Measurements from ENCODE around the gene BTNL3. TPM values are rescaled to one million over a fixed set of nuclear protein-coding genes. Genes with fewer than 3 reads are reported as not detected.

The BTNL3 gene
- total RNA-seq, 1 experiment from 2014 or later, result not detected

DNA sequence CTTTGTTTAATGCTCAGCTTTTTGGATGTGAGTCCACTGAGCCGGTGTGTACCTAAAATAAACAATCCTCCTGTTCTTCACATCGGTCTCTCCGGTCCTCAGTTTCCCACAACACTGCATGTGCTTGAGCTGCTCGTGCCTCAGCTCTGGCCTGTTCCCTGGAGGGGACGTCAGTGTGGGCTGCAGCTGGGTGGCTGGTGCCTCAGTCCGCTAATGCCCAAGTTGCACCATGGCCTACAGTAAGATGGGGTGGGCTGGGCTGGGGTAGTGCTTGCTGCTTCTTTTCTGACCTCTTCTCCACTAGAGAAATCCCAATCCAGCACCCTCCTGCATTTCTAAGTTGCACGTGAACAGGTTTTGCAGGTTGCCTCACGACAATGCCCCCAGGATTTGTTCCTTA lies 50.8 kb downstream of the BTNL3 start (continued):
- TF ChIP-seq TCF7 (CRISPR knock-in tag; IDR thresholded peaks at IDR 0.05; ENCODE audit: low read depth) (no peak), SMAD3 (CRISPR knock-in tag; IDR thresholded peaks at IDR 0.05; ENCODE audit: borderline replicate concordance) (no peak), ZNF396 (CRISPR knock-in tag; IDR thresholded peaks at IDR 0.05; ENCODE audit: borderline replicate concordance) (no peak), MXD4 (CRISPR knock-in tag; IDR thresholded peaks at IDR 0.05; ENCODE audit: borderline replicate concordance) (no peak), NFYB (CRISPR knock-in tag; conservative IDR thresholded peaks at IDR 0.05; ENCODE audit: low read depth) (no peak), GABPB1 (CRISPR knock-in tag; IDR thresholded peaks at IDR 0.05) (no peak)
- TF ChIP-seq, protein P1, sequence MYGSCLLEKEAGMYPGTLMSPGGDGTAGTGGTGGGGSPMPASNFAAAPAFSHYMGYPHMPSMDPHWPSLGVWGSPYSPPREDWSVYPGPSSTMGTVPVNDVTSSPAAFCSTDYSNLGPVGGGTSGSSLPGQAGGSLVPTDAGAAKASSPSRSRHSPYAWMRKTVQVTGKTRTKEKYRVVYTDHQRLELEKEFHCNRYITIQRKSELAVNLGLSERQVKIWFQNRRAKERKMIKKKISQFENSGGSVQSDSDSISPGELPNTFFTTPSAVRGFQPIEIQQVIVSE (CRISPR knock-in tag; IDR thresholded peaks at IDR 0.05; ENCODE audit: borderline replicate concordance), result no peak
- TF ChIP-seq, protein P2, sequence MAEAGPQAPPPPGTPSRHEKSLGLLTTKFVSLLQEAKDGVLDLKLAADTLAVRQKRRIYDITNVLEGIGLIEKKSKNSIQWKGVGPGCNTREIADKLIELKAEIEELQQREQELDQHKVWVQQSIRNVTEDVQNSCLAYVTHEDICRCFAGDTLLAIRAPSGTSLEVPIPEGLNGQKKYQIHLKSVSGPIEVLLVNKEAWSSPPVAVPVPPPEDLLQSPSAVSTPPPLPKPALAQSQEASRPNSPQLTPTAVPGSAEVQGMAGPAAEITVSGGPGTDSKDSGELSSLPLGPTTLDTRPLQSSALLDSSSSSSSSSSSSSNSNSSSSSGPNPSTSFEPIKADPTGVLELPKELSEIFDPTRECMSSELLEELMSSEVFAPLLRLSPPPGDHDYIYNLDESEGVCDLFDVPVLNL (CRISPR knock-in tag; IDR thresholded peaks at IDR 0.05; ENCODE audit: borderline replicate concordance, low read depth), result no peak
- TF ChIP-seq, protein P3, sequence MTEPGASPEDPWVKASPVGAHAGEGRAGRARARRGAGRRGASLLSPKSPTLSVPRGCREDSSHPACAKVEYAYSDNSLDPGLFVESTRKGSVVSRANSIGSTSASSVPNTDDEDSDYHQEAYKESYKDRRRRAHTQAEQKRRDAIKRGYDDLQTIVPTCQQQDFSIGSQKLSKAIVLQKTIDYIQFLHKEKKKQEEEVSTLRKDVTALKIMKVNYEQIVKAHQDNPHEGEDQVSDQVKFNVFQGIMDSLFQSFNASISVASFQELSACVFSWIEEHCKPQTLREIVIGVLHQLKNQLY (CRISPR knock-in tag; IDR thresholded peaks at IDR 0.05), result no peak

DNA sequence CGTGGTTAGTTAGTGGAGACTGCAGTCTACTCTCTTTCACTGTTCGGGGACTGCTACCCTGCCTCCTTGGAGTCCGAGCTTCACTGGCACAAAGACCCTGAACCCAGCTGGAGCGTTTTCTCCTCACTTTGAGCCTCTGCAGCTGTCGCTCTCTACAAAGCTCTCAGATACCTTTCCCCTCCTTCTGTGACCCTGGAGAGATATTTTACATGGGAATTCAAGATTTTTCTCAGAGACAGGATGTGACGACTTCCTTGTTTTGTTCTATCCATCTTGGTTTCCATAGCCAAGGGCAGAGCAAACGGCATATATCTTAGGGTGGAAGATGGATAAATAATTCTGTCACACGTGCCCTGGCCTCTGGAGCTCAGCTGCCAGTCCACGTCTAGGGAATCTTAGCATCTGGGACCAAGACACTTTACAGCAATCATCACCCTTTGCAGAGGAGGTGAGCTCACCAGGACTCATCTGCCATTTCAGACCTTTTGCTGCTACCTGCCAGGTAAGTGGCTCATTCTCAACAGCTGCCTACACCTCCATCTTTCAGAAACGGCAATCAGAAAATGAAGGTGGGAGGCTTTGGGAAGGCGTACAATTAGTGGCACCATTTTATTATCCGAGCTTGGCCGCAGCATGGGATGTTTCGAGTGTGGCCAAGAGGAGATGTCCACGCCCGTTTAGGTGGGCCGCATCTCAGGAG lies 51.4 kb downstream of the BTNL3 start, which contains the start of gene BTNL9:
Gene BTNL9 (plus strand): TSS at position 336 of the 700 bp plus-strand sequence. CDS start 5,224 bp downstream, outside the sequence.
- Mint-ChIP-seq H3K36me3 (no peaks in the 10 kb centered on the region), H3K9me3 (no peaks in the 10 kb centered on the region), H3K27me3 (ENCODE audit: low read depth) (peaks cover 23% of the 10 kb centered on the region), H3K27ac (no peak within 1 kb of the TSS), H3K4me3 (no peak within 1 kb of the TSS), H3K4me1 (peaks cover 24% of the 10 kb centered on the region)
- ATAC-seq, result no peak
- ChIA-PET POLR2A (no interaction called here), CTCF (interaction anchor here (1.2 kb wide), 1 partner anchor 177 kb away, joined by 3 read pairs; no protein-coding TSS in a partner anchor)
- TF ChIP-seq, protein P4, sequence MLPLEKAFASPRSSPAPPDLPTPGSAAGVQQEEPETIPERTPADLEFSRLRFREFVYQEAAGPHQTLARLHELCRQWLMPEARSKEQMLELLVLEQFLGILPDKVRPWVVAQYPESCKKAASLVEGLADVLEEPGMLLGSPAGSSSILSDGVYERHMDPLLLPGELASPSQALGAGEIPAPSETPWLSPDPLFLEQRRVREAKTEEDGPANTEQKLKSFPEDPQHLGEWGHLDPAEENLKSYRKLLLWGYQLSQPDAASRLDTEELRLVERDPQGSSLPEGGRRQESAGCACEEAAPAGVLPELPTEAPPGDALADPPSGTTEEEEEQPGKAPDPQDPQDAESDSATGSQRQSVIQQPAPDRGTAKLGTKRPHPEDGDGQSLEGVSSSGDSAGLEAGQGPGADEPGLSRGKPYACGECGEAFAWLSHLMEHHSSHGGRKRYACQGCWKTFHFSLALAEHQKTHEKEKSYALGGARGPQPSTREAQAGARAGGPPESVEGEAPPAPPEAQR (CRISPR knock-in tag; IDR thresholded peaks at IDR 0.05), result no peak
- TF ChIP-seq ZNF219 (CRISPR knock-in tag; IDR thresholded peaks at IDR 0.05; ENCODE audit: borderline replicate concordance) (no peak), ZNF263 (CRISPR knock-in tag; IDR thresholded peaks at IDR 0.05; ENCODE audit: low read depth) (no peak)
- no peak for DNase-seq (ENCODE audit: low spot score)

DNA sequence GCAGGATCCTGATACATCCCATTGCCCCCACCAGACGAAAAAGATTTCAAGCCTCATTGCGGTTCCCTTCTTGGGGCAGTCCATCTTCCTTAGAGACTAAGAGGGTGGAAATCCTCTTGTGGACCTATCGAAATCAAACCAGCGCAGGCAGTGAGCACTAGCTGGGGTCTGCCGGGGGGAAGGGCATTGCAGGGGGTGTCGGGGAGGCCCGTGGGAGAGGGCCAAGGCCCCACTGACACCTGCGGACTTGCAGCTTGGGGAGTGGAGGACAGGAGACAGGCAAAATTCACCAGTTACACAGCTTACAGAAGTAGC lies 51.9 kb downstream of the BTNL3 start:
- H3K27me3 Mint-ChIP-seq (ENCODE audit: low read depth), result peaks cover 23% of the 10 kb centered on the region
- no peaks in the 10 kb centered on the region for H3K9me3 Mint-ChIP-seq
- TF ChIP-seq EMX1 (CRISPR knock-in tag; IDR thresholded peaks at IDR 0.05), result no peak
- TF ChIP-seq, protein P5, sequence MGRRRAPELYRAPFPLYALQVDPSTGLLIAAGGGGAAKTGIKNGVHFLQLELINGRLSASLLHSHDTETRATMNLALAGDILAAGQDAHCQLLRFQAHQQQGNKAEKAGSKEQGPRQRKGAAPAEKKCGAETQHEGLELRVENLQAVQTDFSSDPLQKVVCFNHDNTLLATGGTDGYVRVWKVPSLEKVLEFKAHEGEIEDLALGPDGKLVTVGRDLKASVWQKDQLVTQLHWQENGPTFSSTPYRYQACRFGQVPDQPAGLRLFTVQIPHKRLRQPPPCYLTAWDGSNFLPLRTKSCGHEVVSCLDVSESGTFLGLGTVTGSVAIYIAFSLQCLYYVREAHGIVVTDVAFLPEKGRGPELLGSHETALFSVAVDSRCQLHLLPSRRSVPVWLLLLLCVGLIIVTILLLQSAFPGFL (CRISPR knock-in tag; IDR thresholded peaks at IDR 0.05; ENCODE audit: borderline replicate concordance), result no peak
- TF ChIP-seq ZNF416 (CRISPR knock-in tag; IDR thresholded peaks at IDR 0.05), result no peak
- TF ChIP-seq ETV6 (CRISPR knock-in tag; IDR thresholded peaks at IDR 0.05), result no peak
- DNase-seq (ENCODE audit: low spot score) (no peak), ATAC-seq (no peak)
- H3K4me1 Mint-ChIP-seq, result peaks cover 22% of the 10 kb centered on the region
- CTCF ChIA-PET, result no interaction called here
- H3K36me3 Mint-ChIP-seq, result no peaks in the 10 kb centered on the region
- H3K4me3 Mint-ChIP-seq, result no peak overlapping the region
- POLR2A ChIA-PET, result no interaction called here
- no peak overlapping the region for H3K27ac Mint-ChIP-seq

Measured in WTC11 (cell line).